K562 (cell line): Measurements from ENCODE around the gene ALKBH2. TPM values are rescaled to one million over a fixed set of nuclear protein-coding genes. Genes with fewer than 3 reads are reported as not detected.

ENCODE experiments used
- ESRRA ChIP-seq: fragments of 450-650 bp; IDR thresholded peaks from 2 replicates; pipeline ENCODE4 v1.6.1; 2014; ENCODE audit warnings: low read depth, mild to moderate bottlenecking, moderate library complexity, borderline replicate concordance
- ILF3 ChIP-seq: fragments of 450-650 bp; IDR thresholded peaks from 2 replicates; pipeline ENCODE4 v1.6.1; 2018; ENCODE audit warnings: antibody characterized with exemption, mild to moderate bottlenecking, moderate library complexity, borderline replicate concordance
- MCM3 ChIP-seq: fragments of 450-650 bp; IDR thresholded peaks from 2 replicates; pipeline ENCODE4 v1.6.1; 2016
- NR3C1 ChIP-seq: sonication (generic); formaldehyde crosslinking; IDR thresholded peaks from 2 replicates; pipeline ENCODE4 v1.8.1; 2022; ENCODE audit warnings: missing genetic modification reagents
- RFX5 ChIP-seq: IDR thresholded peaks from 2 replicates; pipeline ENCODE4 v1.6.1; 2011; ENCODE audit warnings: low read depth, mild to moderate bottlenecking, improper control_type of control experiment, low read length
- SIX5 ChIP-seq, 2 experiments: IDR thresholded peaks; 2 replicates each; pipeline ENCODE4 v1.6.1; 2011; ENCODE audit warnings: low read length in 2 of 2, borderline replicate concordance in 1 of 2, low read depth in 1 of 2, mild to moderate bottlenecking in 1 of 2, moderate library complexity in 1 of 2; ENCODE audit not compliant: insufficient read depth in 1 of 2
- ZNF175 ChIP-seq: fragments of 200-800 bp; sonication (Bioruptor generic); IDR thresholded peaks from 2 replicates; pipeline ENCODE4 v1.6.1; 2016; ENCODE audit warnings: low read depth, mild to moderate bottlenecking, missing genetic modification characterization, missing compliant biosample characterization
- polyA plus RNA-seq, 8 experiments: library from polyadenylated mRNA; depleted of rRNA in 4 of 8; stranded (reverse) in 5 of 8; unstranded in 3 of 8; fragments of >200 nt; fragmentation: Nextera tagmentation in 2 of 8; fragmentation: Illumina TruSeq in 1 of 8; extraction: Ambion mirVana in 2 of 8; extraction: Trizol in 1 of 8; gene quantifications; 2 replicates each; pipeline versions ENCODE4 v1.2.1 to v1.2.3, GENCODE V29; 2011 to 2014; ENCODE audit warnings: inconsistent platforms in 1 of 8, missing spikeins in 1 of 8
- total RNA-seq, 7 experiments: library from RNA; depleted of rRNA in 6 of 7; stranded (reverse); fragments of >200 nt in 6 of 7; fragmentation: Illumina TruSeq in 2 of 7; extraction: Trizol in 2 of 7; gene quantifications; 2 replicates each; pipeline versions ENCODE4 v1.2.1 to v1.2.3, GENCODE V29; 2011 to 2021; ENCODE audit warnings: low replicate concordance in 1 of 7
- TF ChIP-seq, protein P1 (sequence below): fragments of 250-450 bp; sonication (Bioruptor Pico); IDR thresholded peaks from 2 replicates; pipeline ENCODE4 v1.5.0; 2021; ENCODE audit warnings: mild to moderate bottlenecking, moderate library complexity
- TF ChIP-seq, protein P2 (sequence below): fragments of 250-450 bp; sonication (Bioruptor Pico); IDR thresholded peaks from 2 replicates; pipeline ENCODE4 v1.5.0; 2022; ENCODE audit warnings: mild to moderate bottlenecking
- TF ChIP-seq, protein P3 (sequence below): sonication (generic); formaldehyde crosslinking; IDR thresholded peaks from 2 replicates; pipeline ENCODE4 v1.8.1; 2023; ENCODE audit warnings: mild to moderate bottlenecking, missing genetic modification reagents
- TF ChIP-seq, protein P4 (sequence below): fragments of 450-650 bp; formaldehyde crosslinking; IDR thresholded peaks from 2 replicates; pipeline ENCODE4 v1.4.0; 2020; ENCODE audit warnings: mild to moderate bottlenecking, moderate library complexity
- TF ChIP-seq, protein P5 (sequence below): fragments of 450-650 bp; IDR thresholded peaks from 2 replicates; pipeline ENCODE4 v1.6.1; 2017; ENCODE audit warnings: antibody characterized with exemption, mild to moderate bottlenecking

The ALKBH2 gene
- total and polyA plus RNA-seq, 9 of the 15 experiments (the other 6 are each of a cell fraction or from before 2014, with no cell fraction given): 5.9 to 56.1 (median 41.9) TPM

DNA sequence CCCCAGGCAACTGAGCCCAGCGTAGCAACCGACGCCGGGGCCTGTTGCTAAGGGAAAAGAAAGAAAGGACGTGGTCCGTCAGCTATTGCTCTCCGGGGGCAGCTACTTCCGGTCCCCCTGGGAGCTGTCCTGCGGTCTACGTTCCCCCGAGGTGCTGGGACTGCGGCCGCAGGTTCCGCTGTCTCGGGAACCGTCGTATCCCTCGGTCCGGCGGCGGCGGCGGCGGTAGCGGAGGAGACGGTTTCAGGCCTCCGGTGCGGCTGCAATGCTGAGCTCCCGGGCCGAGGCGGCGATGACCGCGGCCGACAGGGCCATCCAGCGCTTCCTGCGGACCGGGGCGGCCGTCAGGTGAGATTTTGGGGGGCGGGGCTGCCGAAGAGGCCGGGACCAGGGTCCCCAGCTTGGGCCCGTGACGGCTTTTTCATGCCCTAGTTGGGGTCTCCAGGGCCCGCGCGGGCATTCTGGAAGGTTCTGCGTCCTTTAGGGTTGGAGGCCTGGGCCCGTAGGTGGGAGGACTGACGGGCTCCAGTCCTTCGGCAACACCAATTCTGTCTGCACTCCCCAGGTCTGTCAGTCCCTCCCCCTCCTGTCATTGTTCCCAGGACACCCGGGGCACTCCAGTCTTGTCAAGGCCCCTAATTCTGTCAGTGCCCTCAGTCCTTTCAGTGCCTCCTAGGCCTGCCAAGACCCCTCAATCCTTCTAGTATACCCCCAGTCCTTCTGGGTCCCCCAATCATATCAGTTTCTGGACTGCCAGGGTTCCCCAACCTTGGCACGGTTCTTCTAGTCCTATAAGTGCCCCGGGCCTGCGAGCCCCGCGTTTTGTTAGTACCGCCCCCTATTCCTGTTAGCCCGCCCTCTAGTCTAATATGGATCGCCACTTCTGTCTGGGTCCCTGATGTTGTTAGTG, 40.6 kb downstream of the ALKBH2 start, which contains the start of gene USP30 (continued):
- TF ChIP-seq, protein P1, sequence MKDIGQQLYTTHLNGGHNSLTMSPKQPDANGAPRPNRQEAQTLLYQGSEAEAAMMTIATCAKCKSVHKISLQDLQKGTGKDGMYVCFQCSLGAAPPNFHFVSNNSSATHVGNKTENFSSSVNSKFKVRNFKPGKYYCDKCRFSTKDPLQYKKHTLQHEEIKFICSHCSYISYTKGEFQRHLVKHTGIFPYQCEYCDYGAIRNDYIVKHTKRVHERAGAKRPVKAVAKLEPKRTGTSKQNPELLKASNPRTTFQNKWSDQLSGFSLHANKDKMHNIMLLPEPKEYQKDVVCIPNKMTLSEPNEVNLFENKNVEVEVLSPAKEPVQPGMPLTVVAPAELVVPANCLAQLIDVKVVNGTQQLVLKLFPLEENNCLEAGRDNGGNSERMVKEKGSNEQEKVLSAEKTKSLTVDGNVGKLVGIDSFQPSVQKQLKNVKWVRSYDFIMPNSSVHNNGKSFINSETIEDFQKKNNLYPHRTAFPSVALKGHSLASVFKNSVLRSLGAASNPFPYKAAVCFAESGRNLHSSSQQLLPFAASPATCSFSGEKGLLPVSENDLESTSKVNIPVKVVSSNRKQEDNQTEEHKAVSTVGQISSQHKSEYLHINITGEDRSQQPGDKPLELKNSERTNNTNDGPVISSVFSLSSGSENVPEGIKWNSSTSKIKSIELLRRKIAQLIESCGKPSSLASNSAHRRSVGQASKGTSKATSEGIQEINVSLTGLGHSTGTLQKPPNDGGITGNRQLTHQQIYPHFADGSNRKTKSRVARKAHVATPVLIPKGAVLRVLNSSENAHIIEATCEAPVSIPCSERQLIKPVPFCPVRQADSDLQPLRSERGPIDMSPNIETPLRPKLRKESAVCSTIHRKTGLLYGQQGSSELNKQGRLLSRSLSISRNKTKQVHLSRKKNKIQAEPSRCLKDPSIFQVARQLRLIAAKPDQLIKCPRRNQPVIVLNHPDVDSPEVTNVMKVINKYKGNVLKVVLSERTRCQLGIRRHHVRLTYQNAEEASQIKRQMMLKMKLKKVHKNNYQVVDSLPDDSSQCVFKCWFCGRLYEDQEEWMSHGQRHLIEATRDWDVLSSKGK: no peak
- TF ChIP-seq MCM3: no peak
- peak; percentile 44; the same call in 1 of the 2 replicates for TF ChIP-seq RFX5
- TF ChIP-seq, protein P2, sequence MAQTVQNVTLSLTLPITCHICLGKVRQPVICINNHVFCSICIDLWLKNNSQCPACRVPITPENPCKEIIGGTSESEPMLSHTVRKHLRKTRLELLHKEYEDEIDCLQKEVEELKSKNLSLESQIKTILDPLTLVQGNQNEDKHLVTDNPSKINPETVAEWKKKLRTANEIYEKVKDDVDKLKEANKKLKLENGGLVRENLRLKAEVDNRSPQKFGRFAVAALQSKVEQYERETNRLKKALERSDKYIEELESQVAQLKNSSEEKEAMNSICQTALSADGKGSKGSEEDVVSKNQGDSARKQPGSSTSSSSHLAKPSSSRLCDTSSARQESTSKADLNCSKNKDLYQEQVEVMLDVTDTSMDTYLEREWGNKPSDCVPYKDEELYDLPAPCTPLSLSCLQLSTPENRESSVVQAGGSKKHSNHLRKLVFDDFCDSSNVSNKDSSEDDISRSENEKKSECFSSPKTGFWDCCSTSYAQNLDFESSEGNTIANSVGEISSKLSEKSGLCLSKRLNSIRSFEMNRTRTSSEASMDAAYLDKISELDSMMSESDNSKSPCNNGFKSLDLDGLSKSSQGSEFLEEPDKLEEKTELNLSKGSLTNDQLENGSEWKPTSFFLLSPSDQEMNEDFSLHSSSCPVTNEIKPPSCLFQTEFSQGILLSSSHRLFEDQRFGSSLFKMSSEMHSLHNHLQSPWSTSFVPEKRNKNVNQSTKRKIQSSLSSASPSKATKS (CRISPR knock-in tag): no peak
- TF ChIP-seq, protein P3, sequence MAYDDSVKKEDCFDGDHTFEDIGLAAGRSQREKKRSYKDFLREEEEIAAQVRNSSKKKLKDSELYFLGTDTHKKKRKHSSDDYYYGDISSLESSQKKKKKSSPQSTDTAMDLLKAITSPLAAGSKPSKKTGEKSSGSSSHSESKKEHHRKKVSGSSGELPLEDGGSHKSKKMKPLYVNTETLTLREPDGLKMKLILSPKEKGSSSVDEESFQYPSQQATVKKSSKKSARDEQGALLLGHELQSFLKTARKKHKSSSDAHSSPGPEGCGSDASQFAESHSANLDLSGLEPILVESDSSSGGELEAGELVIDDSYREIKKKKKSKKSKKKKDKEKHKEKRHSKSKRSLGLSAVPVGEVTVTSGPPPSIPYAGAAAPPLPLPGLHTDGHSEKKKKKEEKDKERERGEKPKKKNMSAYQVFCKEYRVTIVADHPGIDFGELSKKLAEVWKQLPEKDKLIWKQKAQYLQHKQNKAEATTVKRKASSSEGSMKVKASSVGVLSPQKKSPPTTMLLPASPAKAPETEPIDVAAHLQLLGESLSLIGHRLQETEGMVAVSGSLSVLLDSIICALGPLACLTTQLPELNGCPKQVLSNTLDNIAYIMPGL (CRISPR knock-in tag): peak; percentile 82; the same call in 1 of the 2 replicates
- no peak for TF ChIP-seq ZNF175 (CRISPR knock-in tag)
- no peak for TF ChIP-seq ILF3
- TF ChIP-seq ESRRA: peak; percentile 95
- no peak for TF ChIP-seq NR3C1 (CRISPR knock-in tag)
- TF ChIP-seq, protein P4, sequence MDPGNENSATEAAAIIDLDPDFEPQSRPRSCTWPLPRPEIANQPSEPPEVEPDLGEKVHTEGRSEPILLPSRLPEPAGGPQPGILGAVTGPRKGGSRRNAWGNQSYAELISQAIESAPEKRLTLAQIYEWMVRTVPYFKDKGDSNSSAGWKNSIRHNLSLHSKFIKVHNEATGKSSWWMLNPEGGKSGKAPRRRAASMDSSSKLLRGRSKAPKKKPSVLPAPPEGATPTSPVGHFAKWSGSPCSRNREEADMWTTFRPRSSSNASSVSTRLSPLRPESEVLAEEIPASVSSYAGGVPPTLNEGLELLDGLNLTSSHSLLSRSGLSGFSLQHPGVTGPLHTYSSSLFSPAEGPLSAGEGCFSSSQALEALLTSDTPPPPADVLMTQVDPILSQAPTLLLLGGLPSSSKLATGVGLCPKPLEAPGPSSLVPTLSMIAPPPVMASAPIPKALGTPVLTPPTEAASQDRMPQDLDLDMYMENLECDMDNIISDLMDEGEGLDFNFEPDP (CRISPR knock-in tag): no peak
- peak; percentile 67 to 76; a peak in 3 of 4 replicates for TF ChIP-seq SIX5 (IDR thresholded peaks at IDR 0.05; ENCODE audit: borderline replicate concordance in 1 of 2, insufficient read depth in 1 of 2, low read depth in 1 of 2, low read length in 2 of 2)
- TF ChIP-seq, protein P5, sequence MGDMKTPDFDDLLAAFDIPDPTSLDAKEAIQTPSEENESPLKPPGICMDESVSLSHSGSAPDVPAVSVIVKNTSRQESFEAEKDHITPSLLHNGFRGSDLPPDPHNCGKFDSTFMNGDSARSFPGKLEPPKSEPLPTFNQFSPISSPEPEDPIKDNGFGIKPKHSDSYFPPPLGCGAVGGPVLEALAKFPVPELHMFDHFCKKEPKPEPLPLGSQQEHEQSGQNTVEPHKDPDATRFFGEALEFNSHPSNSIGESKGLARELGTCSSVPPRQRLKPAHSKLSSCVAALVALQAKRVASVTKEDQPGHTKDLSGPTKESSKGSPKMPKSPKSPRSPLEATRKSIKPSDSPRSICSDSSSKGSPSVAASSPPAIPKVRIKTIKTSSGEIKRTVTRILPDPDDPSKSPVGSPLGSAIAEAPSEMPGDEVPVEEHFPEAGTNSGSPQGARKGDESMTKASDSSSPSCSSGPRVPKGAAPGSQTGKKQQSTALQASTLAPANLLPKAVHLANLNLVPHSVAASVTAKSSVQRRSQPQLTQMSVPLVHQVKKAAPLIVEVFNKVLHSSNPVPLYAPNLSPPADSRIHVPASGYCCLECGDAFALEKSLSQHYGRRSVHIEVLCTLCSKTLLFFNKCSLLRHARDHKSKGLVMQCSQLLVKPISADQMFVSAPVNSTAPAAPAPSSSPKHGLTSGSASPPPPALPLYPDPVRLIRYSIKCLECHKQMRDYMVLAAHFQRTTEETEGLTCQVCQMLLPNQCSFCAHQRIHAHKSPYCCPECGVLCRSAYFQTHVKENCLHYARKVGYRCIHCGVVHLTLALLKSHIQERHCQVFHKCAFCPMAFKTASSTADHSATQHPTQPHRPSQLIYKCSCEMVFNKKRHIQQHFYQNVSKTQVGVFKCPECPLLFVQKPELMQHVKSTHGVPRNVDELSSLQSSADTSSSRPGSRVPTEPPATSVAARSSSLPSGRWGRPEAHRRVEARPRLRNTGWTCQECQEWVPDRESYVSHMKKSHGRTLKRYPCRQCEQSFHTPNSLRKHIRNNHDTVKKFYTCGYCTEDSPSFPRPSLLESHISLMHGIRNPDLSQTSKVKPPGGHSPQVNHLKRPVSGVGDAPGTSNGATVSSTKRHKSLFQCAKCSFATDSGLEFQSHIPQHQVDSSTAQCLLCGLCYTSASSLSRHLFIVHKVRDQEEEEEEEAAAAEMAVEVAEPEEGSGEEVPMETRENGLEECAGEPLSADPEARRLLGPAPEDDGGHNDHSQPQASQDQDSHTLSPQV: no peak
